Fibroblast of pulmonary artery (primary cell): ENCODE measurements around the gene EPHB4.
"Not testable (repeated sequence)": the region's sequence is repeated elsewhere in the genome, so short reads cannot be mapped to it uniquely, and the experiment has no call there.

Experiments used
- DNase-seq: peaks from one replicate; pipeline ENCODE4 v3.0.0-alpha.2; 2010; ENCODE audit warnings: low read depth
- H3K4me3 ChIP-seq: replicated peaks from 2 replicates; pipeline ENCODE4 v1.5.1; 2011; ENCODE audit warnings: low read depth, mild to moderate bottlenecking, control low read depth, low read length, moderate library complexity
- TF ChIP-seq, protein P1 (sequence below): IDR thresholded peaks from 2 replicates; pipeline ENCODE4 v1.5.1; 2011; ENCODE audit warnings: mild to moderate bottlenecking, control low read depth, low read length, inconsistent platforms; ENCODE audit errors: missing control alignments

The EPHB4 gene

DNA sequence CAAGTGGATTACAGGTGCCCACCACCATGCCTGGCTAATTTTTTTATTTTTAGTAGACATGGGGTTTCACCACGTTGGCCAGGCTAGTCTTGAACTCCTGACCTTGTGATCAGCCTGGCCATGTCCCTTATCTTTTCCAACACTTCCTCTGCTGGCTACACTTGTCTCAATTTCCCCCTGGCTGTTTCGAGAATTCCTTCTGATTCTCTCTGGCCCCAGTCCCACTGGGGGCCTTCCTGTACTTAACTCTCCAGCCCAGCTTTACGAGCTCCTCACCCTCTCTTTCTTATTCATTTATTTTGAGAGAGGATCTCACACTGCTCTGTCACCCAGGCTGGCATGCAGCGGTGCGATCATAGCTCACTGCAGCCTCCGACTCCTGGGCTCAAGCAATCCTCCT is 8.5 kb downstream of the EPHB4 start:
- H3K4me3 ChIP-seq: no peak overlapping the region
- TF ChIP-seq, protein P1, sequence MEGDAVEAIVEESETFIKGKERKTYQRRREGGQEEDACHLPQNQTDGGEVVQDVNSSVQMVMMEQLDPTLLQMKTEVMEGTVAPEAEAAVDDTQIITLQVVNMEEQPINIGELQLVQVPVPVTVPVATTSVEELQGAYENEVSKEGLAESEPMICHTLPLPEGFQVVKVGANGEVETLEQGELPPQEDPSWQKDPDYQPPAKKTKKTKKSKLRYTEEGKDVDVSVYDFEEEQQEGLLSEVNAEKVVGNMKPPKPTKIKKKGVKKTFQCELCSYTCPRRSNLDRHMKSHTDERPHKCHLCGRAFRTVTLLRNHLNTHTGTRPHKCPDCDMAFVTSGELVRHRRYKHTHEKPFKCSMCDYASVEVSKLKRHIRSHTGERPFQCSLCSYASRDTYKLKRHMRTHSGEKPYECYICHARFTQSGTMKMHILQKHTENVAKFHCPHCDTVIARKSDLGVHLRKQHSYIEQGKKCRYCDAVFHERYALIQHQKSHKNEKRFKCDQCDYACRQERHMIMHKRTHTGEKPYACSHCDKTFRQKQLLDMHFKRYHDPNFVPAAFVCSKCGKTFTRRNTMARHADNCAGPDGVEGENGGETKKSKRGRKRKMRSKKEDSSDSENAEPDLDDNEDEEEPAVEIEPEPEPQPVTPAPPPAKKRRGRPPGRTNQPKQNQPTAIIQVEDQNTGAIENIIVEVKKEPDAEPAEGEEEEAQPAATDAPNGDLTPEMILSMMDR: no peak
- no peak for DNase-seq

- TF ChIP-seq, protein P1: no peak
- no peak overlapping the region for H3K4me3 ChIP-seq
- no peak for DNase-seq
These were observed 9.0 kb downstream of the EPHB4 start for GRCh38 chr7:100818366-100818765.

DNA sequence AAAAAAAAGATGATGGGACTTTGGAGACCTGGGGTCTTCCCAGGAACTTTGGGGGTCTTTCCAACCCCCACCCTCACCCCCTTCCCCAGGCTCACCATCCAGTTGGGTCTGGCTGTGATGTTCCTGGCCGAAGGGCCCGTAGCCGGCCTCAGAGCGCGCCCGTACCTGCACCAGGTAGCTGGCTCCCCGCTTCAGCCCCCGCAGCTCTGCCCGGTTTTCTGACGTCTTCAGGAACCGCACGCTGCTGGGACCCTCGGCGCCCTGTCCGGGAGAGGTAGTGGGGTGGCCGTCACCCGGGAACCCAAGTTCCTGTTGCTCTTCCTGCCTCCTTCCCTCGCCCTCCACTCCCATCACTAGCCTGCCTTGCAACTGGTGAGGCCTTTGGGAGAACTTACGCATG is 10.2 kb downstream of the EPHB4 start:
- no peak overlapping the region for H3K4me3 ChIP-seq
- no peak for DNase-seq
- TF ChIP-seq, protein P1: no peak

DNA sequence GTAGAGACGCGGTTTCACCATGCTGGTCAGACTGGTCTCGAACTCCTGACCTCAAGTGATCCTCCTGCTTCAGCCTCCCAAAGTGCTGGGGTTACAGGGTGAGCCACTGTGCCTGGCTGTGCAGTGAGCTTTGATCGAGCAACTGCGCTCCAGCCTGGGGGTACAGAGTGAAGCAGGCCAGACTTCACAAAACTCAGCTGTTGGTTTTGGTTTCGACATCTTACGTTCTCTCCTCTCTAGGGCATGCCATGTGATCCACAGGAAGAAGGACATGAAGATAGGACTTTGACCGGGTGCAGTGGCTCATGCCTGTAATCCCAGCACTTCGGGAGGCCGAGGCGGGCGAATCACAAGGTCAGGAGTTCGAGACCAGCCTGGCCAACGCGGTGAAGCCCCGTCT is 10.8 kb downstream of the EPHB4 start:
- DNase-seq, H3K4me3 ChIP-seq: not testable (repeated sequence)

- TF ChIP-seq, protein P1: no peak
- no peak overlapping the region for H3K4me3 ChIP-seq
- DNase-seq: no peak
These were observed 14.6 kb downstream of the EPHB4 start for GRCh38 chr7:100812729-100813128.

GRCh38 chr7:100811480-100811879 is 15.8 kb downstream of the EPHB4 start:
- no peak for DNase-seq
- TF ChIP-seq, protein P1: no peak
- H3K4me3 ChIP-seq: no peak overlapping the region

- TF ChIP-seq, protein P1: no peak
- no peak overlapping the region for H3K4me3 ChIP-seq
- DNase-seq: no peak
These were observed 18.9 kb downstream of the EPHB4 start for GRCh38 chr7:100808354-100808875.

DNA sequence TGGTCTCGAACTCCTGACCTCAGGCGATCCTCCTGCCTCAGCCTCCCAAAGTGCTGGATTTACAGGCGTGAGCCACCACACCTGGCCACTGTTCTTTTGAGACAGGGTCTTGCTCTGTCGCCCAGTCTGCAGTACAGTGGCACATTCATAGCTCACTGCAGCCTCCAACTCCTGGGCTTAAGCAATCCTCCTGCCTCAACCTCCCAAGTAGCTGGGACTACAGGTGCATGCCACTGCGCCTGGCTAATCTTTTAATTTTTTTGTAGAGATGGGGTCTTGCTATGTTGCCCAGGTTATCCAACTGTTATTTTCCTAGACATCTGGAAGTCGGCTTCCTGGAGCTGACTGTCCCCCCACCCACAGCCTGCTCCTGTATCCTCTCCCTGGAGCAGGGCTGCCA is 20.4 kb downstream of the EPHB4 start:
- not testable (repeated sequence) for DNase-seq

More for the DNA sequence above, 20.4 kb downstream of the EPHB4 start:
- H3K4me3 ChIP-seq: not testable (repeated sequence)
